Fibroblast of lung (primary cell): ENCODE measurements around the gene DPP4. TPM values are rescaled to one million over a fixed set of nuclear protein-coding genes. Genes with fewer than 3 reads are reported as not detected.

Experiments used
- DNase-seq, 2 donors: peaks; one replicate each; pipeline versions ENCODE4 v3.0.0 to v3.0.0-alpha.2; 2010; ENCODE audit warnings: low read depth in 2 of 2
- H2AFZ ChIP-seq: 2 replicates; pipeline ENCODE4 v1.5.1; 2012; ENCODE audit warnings: low read length, control low read depth, inconsistent platforms
- H3K27ac ChIP-seq: 2 replicates; pipeline ENCODE4 v1.5.1; 2011; ENCODE audit warnings: low read length, control low read depth; ENCODE audit not compliant: insufficient read depth
- H3K27me3 ChIP-seq: 2 replicates; pipeline ENCODE4 v1.5.1; 2011; ENCODE audit warnings: mild to moderate bottlenecking, low read length; ENCODE audit not compliant: control insufficient read depth, insufficient read depth
- H3K36me3 ChIP-seq: 2 replicates; pipeline ENCODE4 v1.5.1; 2011; ENCODE audit warnings: low read length; ENCODE audit not compliant: control insufficient read depth, insufficient read depth
- H3K4me1 ChIP-seq: 2 replicates; pipeline ENCODE4 v1.5.1; 2011; ENCODE audit warnings: low read length; ENCODE audit not compliant: control insufficient read depth, insufficient read depth; ENCODE audit errors: extremely low read depth
- H3K4me2 ChIP-seq: 2 replicates; pipeline ENCODE4 v1.5.1; 2011; ENCODE audit warnings: low read length, control low read depth; ENCODE audit not compliant: insufficient read depth; ENCODE audit errors: extremely low read depth
- H3K4me3 ChIP-seq, 4 experiments: fragments of 200-600 bp in 1 of 4; sonication (generic) in 1 of 4; replicated peaks in 1 of 4; 2 replicates each; pipeline ENCODE4 v1.5.1; 2011 to 2016; ENCODE audit warnings: low read length in 4 of 4, low read depth in 3 of 4, mild to moderate bottlenecking in 3 of 4, control low read depth in 2 of 4, inconsistent platforms in 1 of 4, mixed read lengths in 1 of 4; ENCODE audit not compliant: insufficient read depth in 1 of 4; ENCODE audit errors: control extremely low read depth in 1 of 4
- H3K79me2 ChIP-seq: 2 replicates; pipeline ENCODE4 v1.5.1; 2012; ENCODE audit warnings: mild to moderate bottlenecking, low read length, inconsistent platforms; ENCODE audit not compliant: control insufficient read depth, insufficient read depth
- H3K9ac ChIP-seq: 2 replicates; pipeline ENCODE4 v1.5.1; 2011; ENCODE audit warnings: mild to moderate bottlenecking, low read length, control low read depth; ENCODE audit not compliant: insufficient read depth
- H3K9me3 ChIP-seq: 2 replicates; pipeline ENCODE4 v1.5.1; 2012; ENCODE audit warnings: low read depth, low read length; ENCODE audit not compliant: control insufficient read depth, insufficient read depth
- H4K20me1 ChIP-seq: 2 replicates; pipeline ENCODE4 v1.5.1; 2011; ENCODE audit warnings: low read length; ENCODE audit not compliant: control insufficient read depth, insufficient read depth; ENCODE audit errors: extremely low read depth
- CTCF ChIP-seq, 2 donors: IDR thresholded peaks in 1 of 2; conservative IDR thresholded peaks in 1 of 2; 1 replicate in 1 of 2; 2 replicates in 1 of 2; pipeline ENCODE4 v1.5.1; 2011 to 2012; ENCODE audit warnings: low read length in 2 of 2, control low read depth in 1 of 2, inconsistent platforms in 1 of 2, low read depth in 1 of 2, mild to moderate bottlenecking in 1 of 2
- EZH2 ChIP-seq: IDR thresholded peaks from 2 replicates; pipeline ENCODE4 v1.5.1; 2012; ENCODE audit warnings: low read length, control low read depth, mild to moderate bottlenecking; ENCODE audit errors: missing control alignments
- polyA plus RNA-seq, 2 donors: library from polyadenylated mRNA; depleted of rRNA in 1 of 2; stranded (reverse) in 1 of 2; unstranded in 1 of 2; fragments of >200 nt; gene quantifications; 2 replicates each; pipeline ENCODE4 v1.2.1, GENCODE V29; 2011 to 2012; ENCODE audit warnings: missing spikeins in 1 of 2
- total RNA-seq: library from RNA; depleted of rRNA; stranded (reverse); fragments of >200 nt; gene quantifications from 2 replicates; pipeline ENCODE4 v1.2.1, GENCODE V29; 2014

DPP4 gene
- total and polyA plus RNA-seq, 2 donors (not counting 1 experiment from before 2014, with no cell fraction given) = 58.1 to 297 TPM

GRCh38 chr2:161990741-161991140 lies 83.3 kb downstream of the DPP4 start:
- H3K9ac ChIP-seq = no peak overlapping the region
- H3K4me2 ChIP-seq = no peak overlapping the region

GRCh38 chr2:161990036-161990435 lies 84.0 kb downstream of the DPP4 start:
- Histone ChIP-seq H3K4me3 (no peak overlapping the region), H3K4me2 (no peak overlapping the region)
- DNase-seq = no peak

More at GRCh38 chr2:161990741-161991140, 83.3 kb downstream of the DPP4 start:
- Histone ChIP-seq H3K27ac (no peak overlapping the region), H3K27me3 (no peaks in the 10 kb centered on the region), H3K4me3 (no peak overlapping the region), H2AFZ (no peak overlapping the region), H3K79me2 (no peaks in the 10 kb centered on the region), H3K9me3 (no peaks in the 10 kb centered on the region), H3K36me3 (no peaks in the 10 kb centered on the region), H3K4me1 (no peaks in the 10 kb centered on the region), H4K20me1 (no peaks in the 10 kb centered on the region)
- no peak for TF ChIP-seq CTCF (conservative IDR thresholded peaks at IDR 0.05 in 1 of 2, IDR thresholded peaks at IDR 0.05 in 1 of 2; ENCODE audit: low read depth in 1 of 2, low read length in 2 of 2)
- no peak for TF ChIP-seq EZH2
- DNase-seq = peak; percentile 93 to 96

GRCh38 chr2:161988589-161988988 lies 85.4 kb downstream of the DPP4 start:
- H3K4me2 ChIP-seq = no peak overlapping the region
- H3K9me3 ChIP-seq = no peaks in the 10 kb centered on the region
- peak in 1 of 2 donors; percentile 34 for DNase-seq
- H4K20me1 ChIP-seq = no peaks in the 10 kb centered on the region
- no peak overlapping the region for H3K4me3 ChIP-seq
- H3K27me3 ChIP-seq = no peaks in the 10 kb centered on the region
- TF ChIP-seq CTCF (conservative IDR thresholded peaks at IDR 0.05 in 1 of 2, IDR thresholded peaks at IDR 0.05 in 1 of 2; ENCODE audit: low read depth in 1 of 2, low read length in 2 of 2) (no peak), EZH2 (no peak)
- no peaks in the 10 kb centered on the region for H3K79me2 ChIP-seq
- no peaks in the 10 kb centered on the region for H3K36me3 ChIP-seq
- no peak overlapping the region for H3K27ac ChIP-seq
- no peak overlapping the region for H3K9ac ChIP-seq
- no peak overlapping the region for H2AFZ ChIP-seq
- no peaks in the 10 kb centered on the region for H3K4me1 ChIP-seq

More at GRCh38 chr2:161990036-161990435, 84.0 kb downstream of the DPP4 start:
- H3K4me1 ChIP-seq = no peaks in the 10 kb centered on the region
- no peaks in the 10 kb centered on the region for H3K79me2 ChIP-seq
- H3K9me3 ChIP-seq = no peaks in the 10 kb centered on the region
- H3K36me3 ChIP-seq = no peaks in the 10 kb centered on the region
- no peak overlapping the region for H2AFZ ChIP-seq
- TF ChIP-seq CTCF (conservative IDR thresholded peaks at IDR 0.05 in 1 of 2, IDR thresholded peaks at IDR 0.05 in 1 of 2; ENCODE audit: low read depth in 1 of 2, low read length in 2 of 2) = no peak
- H3K27me3 ChIP-seq = no peaks in the 10 kb centered on the region
- H3K9ac ChIP-seq = no peak overlapping the region
- H4K20me1 ChIP-seq = no peaks in the 10 kb centered on the region
- no peak overlapping the region for H3K27ac ChIP-seq
